ENCODE results near the gene EIF1AD. TPM values are rescaled to one million over a fixed set of nuclear protein-coding genes. Genes with fewer than 3 reads are reported as not detected.

The EIF1AD gene
- total and polyA plus RNA-seq, 9 of the 15 experiments (the other 6 are each of a cell fraction or from before 2014, with no cell fraction given): 50.1 to 98.8 (median 58.7) TPM

DNA sequence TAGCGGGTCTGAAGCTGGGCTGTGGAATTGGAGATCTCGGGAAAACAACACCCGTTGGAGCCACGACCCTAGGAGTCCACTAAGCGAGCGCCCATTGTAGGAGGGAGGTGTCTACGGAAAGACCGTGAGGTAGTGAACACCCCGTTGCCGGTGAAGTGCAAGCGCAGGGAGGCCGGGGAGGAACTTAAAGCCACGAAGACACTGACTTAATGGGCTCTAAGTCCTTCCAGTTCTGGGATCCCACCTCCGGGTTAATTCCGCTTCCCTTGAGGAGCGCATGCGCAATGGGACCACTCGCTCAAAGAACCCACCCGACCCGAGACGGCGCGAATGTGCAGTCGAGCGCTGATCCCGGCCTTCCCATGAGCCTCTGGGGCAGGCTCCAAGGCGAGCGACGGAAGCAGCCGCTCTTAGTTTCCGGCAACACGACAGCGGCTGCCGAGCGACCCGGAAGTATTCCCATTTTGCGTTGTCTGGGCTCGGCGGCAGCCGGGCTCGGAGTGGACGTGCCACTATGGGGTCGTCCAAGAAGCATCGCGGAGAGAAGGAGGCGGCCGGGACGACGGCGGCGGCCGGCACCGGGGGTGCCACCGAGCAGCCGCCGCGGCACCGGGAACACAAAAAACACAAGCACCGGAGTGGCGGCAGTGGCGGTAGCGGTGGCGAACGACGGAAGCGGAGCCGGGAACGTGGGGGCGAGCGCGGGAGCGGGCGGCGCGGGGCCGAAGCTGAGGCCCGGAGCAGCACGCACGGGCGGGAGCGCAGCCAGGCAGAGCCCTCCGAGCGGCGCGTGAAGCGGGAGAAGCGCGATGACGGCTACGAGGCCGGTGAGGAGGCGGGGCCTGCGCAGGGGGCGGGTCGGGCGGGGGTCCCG lies 40.5 kb downstream of the EIF1AD start, which contains the start of gene SART1 (continued):
- peak; percentile 66 for TF ChIP-seq RREB1 (CRISPR knock-in tag; IDR thresholded peaks at IDR 0.05)
- peak; percentile 68 for TF ChIP-seq L3MBTL2 (IDR thresholded peaks at IDR 0.05)
- no peak for TF ChIP-seq HSF4 (CRISPR knock-in tag; IDR thresholded peaks at IDR 0.05; ENCODE audit: borderline replicate concordance)
- peak; percentile 96 for TF ChIP-seq POLR2A (conservative IDR thresholded peaks at IDR 0.05)
- TF ChIP-seq NFYB (IDR thresholded peaks at IDR 0.05; ENCODE audit: extremely low read depth, insufficient read length): no peak
- TF ChIP-seq ZNF408 (CRISPR knock-in tag; IDR thresholded peaks at IDR 0.05; ENCODE audit: low read depth): no peak
- TF ChIP-seq, protein P1, sequence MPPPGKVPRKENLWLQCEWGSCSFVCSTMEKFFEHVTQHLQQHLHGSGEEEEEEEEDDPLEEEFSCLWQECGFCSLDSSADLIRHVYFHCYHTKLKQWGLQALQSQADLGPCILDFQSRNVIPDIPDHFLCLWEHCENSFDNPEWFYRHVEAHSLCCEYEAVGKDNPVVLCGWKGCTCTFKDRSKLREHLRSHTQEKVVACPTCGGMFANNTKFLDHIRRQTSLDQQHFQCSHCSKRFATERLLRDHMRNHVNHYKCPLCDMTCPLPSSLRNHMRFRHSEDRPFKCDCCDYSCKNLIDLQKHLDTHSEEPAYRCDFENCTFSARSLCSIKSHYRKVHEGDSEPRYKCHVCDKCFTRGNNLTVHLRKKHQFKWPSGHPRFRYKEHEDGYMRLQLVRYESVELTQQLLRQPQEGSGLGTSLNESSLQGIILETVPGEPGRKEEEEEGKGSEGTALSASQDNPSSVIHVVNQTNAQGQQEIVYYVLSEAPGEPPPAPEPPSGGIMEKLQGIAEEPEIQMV (tag; conservative IDR thresholded peaks at IDR 0.05; ENCODE audit: low read depth): no peak
- TF ChIP-seq U2AF1 (optimal IDR thresholded peaks at IDR 0.05; ENCODE audit: low read depth, low read length): peak; percentile 73
- TF ChIP-seq ETV6 (IDR thresholded peaks at IDR 0.05; ENCODE audit: borderline replicate concordance in 1 of 2, low read depth in 2 of 2, low read length in 1 of 2): no peak
- no peak for TF ChIP-seq ETV6 (CRISPR knock-in tag; IDR thresholded peaks at IDR 0.05; ENCODE audit: borderline replicate concordance)
- TF ChIP-seq HMGN3 (IDR thresholded peaks at IDR 0.05; ENCODE audit: borderline replicate concordance, extremely low read depth, insufficient read length, low read depth, low read length): peak; percentile 65
- TF ChIP-seq POLR3G (IDR thresholded peaks at IDR 0.05; ENCODE audit: extremely low read depth, insufficient read length, insufficient replicate concordance): no peak
- peak; percentile 99 for TF ChIP-seq NRF1 (conservative IDR thresholded peaks at IDR 0.05 in 1 of 2, IDR thresholded peaks at IDR 0.05 in 1 of 2)
- TF ChIP-seq STAG1 (CRISPR knock-in tag; IDR thresholded peaks at IDR 0.05; ENCODE audit: borderline replicate concordance): no peak
- no peak for TF ChIP-seq TSC22D4 (tag; IDR thresholded peaks at IDR 0.05)
- TF ChIP-seq BACH1 (tag; IDR thresholded peaks at IDR 0.05): no peak

Data from K562 (cell line).